ENCODE measurements around the gene PBX3.
"Not testable (repeated sequence)": the region's sequence is repeated elsewhere in the genome, so short reads cannot be mapped to it uniquely, and the experiment has no call there.

Gene PBX3

GRCh38 chr9:125772740-125773139 lies 25.6 kb downstream of the PBX3 start:
- Mint-ChIP-seq H3K36me3 (ENCODE audit: low read depth) (no peaks in the 10 kb centered on the region), H3K4me1 (no peaks in the 10 kb centered on the region), H3K27me3 (ENCODE audit: low read depth, poor library complexity) (peaks cover 11% of the 10 kb centered on the region), H3K4me3 (no peak overlapping the region), H3K27ac (no peak overlapping the region), H3K9me3 (no peaks in the 10 kb centered on the region)
- TF ChIP-seq CTCF (IDR thresholded peaks at IDR 0.05), result no peak
- no peak for DNase-seq

GRCh38 chr9:125774106-125774505 lies 26.9 kb downstream of the PBX3 start:
- Mint-ChIP-seq H3K36me3 (ENCODE audit: low read depth) (no peaks in the 10 kb centered on the region), H3K4me1 (no peaks in the 10 kb centered on the region), H3K9me3 (no peaks in the 10 kb centered on the region), H3K27ac (no peak overlapping the region), H3K27me3 (ENCODE audit: low read depth, poor library complexity) (peaks cover 11% of the 10 kb centered on the region), H3K4me3 (no peak overlapping the region)
- no peak for DNase-seq
- no peak for TF ChIP-seq CTCF (IDR thresholded peaks at IDR 0.05)

- peaks cover 11% of the 10 kb centered on the region for H3K27me3 Mint-ChIP-seq (ENCODE audit: low read depth, poor library complexity)
- not testable (repeated sequence) for H3K4me3 Mint-ChIP-seq; H3K9me3 Mint-ChIP-seq; H3K4me1 Mint-ChIP-seq; H3K36me3 Mint-ChIP-seq (ENCODE audit: low read depth); H3K27ac Mint-ChIP-seq; DNase-seq
Measured at GRCh38 chr9:125776789-125777188, 29.6 kb downstream of the PBX3 start.

GRCh38 chr9:125778538-125779219 lies 31.5 kb downstream of the PBX3 start:
- Mint-ChIP-seq H3K9me3 (peaks cover 25% of the 10 kb centered on the region), H3K36me3 (ENCODE audit: low read depth) (peaks cover 23% of the 10 kb centered on the region), H3K27me3 (ENCODE audit: low read depth, poor library complexity) (peaks cover 11% of the 10 kb centered on the region)
- DNase-seq, H3K4me1 Mint-ChIP-seq, H3K4me3 Mint-ChIP-seq, H3K27ac Mint-ChIP-seq: not testable (repeated sequence)

GRCh38 chr9:125779220-125779565 lies 32.0 kb downstream of the PBX3 start:
- not testable (repeated sequence) for H3K4me1 Mint-ChIP-seq, DNase-seq, H3K27ac Mint-ChIP-seq, H3K4me3 Mint-ChIP-seq
- H3K36me3 Mint-ChIP-seq (ENCODE audit: low read depth), result peaks cover 23% of the 10 kb centered on the region
- peaks cover 14% of the 10 kb centered on the region for H3K27me3 Mint-ChIP-seq (ENCODE audit: low read depth, poor library complexity)
- peaks cover 27% of the 10 kb centered on the region for H3K9me3 Mint-ChIP-seq

GRCh38 chr9:125782718-125783117 lies 35.5 kb downstream of the PBX3 start:
- no peak overlapping the region for H3K4me3 Mint-ChIP-seq
- H3K9me3 Mint-ChIP-seq, result peaks cover 29% of the 10 kb centered on the region
- peaks cover 29% of the 10 kb centered on the region for H3K36me3 Mint-ChIP-seq (ENCODE audit: low read depth)
- peaks cover 14% of the 10 kb centered on the region for H3K4me1 Mint-ChIP-seq
- peaks cover 4% of the 10 kb centered on the region for H3K27me3 Mint-ChIP-seq (ENCODE audit: low read depth, poor library complexity)
- DNase-seq, result no peak
- TF ChIP-seq CTCF (IDR thresholded peaks at IDR 0.05), result no peak
- H3K27ac Mint-ChIP-seq, result no peak overlapping the region

GRCh38 chr9:125784286-125785049 lies 37.3 kb downstream of the PBX3 start:
- no peak for DNase-seq
- Mint-ChIP-seq H3K27me3 (ENCODE audit: low read depth, poor library complexity) (peaks cover 4% of the 10 kb centered on the region), H3K4me1 (peaks cover 20% of the 10 kb centered on the region), H3K4me3 (no peak overlapping the region), H3K27ac (no peak overlapping the region), H3K36me3 (ENCODE audit: low read depth) (peaks cover 29% of the 10 kb centered on the region), H3K9me3 (peaks cover 29% of the 10 kb centered on the region)
- no peak for TF ChIP-seq CTCF (IDR thresholded peaks at IDR 0.05)

All from nephron progenitor cell (in vitro differentiated cells).